ENCODE measurements around the gene TSHZ2.

The TSHZ2 gene

DNA sequence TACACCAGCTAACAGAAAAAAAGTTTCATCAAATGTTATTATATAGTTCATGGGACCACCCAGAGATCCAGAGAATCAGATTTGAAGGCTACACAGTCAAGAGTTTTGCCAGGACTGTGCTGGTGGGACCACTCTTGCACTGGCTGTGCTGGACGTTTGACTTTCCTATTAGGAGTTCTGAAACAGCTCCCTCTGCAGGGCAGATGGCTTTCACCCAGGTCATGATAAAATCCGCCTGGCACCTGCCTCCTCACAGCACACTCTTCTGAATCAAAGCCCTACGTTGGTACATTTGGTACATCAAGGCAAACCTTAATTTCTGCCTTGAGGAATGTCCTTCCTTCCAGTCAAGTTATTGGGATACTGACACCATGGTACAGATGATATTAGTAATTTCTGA is 319.4 kb downstream of the TSHZ2 start:
- no peak for FAIRE-seq

- FAIRE-seq, result no peak
Observed at GRCh38 chr20:53292347-53292746, 320.2 kb downstream of the TSHZ2 start.

- no peak for FAIRE-seq
Observed at GRCh38 chr20:53294804-53295203, 322.6 kb downstream of the TSHZ2 start.

GRCh38 chr20:53296025-53296424 is 323.9 kb downstream of the TSHZ2 start:
- FAIRE-seq, result no peak

DNA sequence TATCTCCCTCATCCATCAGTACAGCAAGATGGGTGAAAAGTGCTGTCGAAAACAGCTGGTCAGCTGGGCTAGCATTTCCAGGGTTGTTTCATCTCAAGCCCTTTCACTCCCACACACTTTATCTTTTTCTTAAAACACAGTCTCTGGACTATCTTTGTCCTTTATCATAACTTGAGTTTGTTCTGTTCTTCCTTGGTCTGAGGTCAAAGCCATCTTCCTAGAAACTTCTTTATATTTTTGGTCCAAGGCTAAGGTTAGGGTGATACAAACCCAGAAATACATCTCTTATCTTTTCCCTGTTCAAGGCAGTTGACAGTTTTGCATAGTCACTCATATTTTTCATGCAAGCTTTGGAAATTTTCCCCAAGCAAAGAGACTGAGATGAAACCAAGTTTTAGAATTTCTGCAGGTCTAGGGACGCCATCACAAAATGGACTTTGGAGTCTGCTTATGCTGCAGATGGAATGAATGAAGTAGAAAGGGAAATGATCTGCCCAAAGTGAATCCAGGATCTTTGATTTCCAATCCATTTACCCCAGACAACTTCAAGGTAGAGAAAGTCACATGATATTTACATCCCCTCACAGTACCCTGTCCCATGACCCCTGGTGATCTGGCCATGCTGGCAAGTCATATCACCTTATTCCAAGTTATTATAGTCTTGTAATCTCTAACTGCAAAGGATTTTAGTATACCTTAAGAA is 324.4 kb downstream of the TSHZ2 start:
- FAIRE-seq, result no peak

DNA sequence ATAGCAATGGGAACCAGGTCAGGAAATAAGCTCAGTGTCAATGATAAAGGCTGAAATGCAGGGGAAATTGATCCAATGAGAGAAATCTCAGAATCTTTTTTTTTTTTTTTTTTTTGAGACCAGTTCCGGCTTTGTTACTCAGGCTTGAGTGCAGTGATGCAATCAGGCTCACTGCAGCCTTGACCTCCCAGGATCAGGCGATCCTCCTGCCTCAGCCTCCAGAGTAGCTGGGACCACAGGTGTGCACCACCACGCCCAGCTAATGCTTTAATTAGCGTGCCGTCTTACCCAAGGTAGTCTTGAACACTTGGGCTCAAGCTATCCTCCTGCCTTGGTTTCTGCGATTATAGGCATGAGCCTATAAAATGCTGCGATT is 325.0 kb downstream of the TSHZ2 start:
- no peak for FAIRE-seq

DNA sequence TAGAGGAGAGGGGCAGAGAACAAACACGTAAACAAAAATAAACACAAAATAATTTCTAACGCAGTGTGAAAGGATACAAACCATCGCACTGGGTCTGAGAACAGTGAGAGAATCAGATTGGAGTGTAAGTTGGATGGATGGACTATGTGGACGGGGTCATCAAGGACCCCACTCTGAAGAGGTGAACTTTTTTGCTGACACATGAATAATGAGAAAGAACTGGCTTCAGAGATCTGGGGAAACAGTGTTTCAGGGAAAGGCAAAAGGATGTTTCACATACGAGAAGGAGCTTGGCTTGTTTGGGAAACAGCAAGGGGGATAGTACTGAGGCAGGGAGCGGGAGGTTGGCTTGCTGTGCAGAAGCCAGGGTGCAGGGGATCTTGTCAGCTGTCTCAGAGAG is 326.1 kb downstream of the TSHZ2 start:
- no peak for FAIRE-seq

DNA sequence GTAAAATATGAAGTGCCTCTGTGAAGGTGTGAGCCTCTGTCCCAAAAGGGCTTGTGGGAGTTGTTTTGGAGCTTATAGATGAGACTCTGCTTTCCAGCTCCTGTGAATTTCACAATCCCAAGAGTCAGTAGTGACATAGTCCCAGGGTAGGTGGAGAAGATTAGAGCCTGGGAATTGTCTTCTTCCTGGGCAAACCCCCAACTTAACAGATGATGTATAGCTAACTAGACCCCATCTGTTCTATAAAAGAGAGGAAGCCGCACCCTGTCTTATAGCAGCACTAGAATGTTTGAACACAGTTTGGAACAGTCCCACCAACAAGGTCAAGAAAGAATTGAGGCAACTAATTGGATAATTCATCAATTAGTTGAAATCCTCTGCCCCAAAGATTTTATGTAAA is 326.8 kb downstream of the TSHZ2 start:
- FAIRE-seq, result no peak

- no peak for FAIRE-seq
Observed at GRCh38 chr20:53299831-53300230, 327.7 kb downstream of the TSHZ2 start.

GRCh38 chr20:53301869-53302268 is 329.7 kb downstream of the TSHZ2 start:
- no peak for FAIRE-seq

DNA sequence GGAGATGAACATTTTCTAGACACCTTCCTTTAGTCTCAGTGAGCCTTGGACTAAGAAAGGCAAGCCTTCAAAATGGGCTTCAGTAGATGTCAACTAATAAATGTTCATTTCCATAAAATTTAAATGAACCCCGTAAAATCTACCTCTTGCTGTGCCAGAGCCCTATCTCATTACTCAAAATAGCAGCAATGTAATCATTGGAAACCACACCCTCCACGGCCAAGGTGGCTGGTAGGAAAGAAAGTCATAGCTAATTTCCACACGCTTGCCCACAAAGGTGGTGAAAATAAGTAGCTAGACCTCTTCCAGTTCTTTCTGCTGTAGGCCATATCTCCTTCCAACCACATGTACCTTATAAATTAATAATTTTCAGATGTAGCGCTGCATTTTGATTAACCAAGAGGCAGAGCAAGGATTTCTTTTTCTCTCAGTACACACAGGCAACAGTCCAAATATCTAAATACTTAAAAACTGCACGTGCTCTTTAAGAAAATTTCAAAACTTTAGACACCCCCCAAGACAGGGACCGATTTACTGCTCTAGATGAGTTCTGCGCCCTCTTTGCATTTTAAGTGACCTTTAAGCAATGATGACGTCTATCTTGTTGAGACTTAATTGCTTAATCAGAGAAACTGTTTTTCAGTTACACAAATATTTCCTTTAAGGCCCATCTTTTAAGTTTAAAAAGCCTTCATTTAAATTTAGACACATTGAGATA is 330.7 kb downstream of the TSHZ2 start:
- FAIRE-seq, result no peak

- FAIRE-seq, result no peak
Observed at GRCh38 chr20:53303413-53303760, 331.2 kb downstream of the TSHZ2 start.

DNA sequence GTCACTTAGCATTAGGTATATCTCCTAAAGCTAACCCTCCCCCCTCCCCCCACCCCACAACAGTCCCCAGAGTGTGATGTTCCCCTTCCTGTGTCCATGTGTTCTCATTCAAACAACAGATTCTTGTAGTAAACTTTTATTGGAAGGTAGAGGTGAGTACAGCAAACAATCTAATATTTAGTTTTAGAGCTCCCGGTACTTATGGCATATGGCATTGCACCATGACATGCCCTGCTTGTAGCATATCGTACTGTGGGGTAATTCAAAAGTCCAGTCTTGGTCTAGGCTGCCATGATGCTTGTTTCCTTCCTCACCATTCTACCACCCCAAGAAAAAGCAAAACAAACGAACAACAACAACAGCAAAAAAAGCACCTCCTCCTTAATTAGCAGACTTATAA is 332.0 kb downstream of the TSHZ2 start:
- no peak for FAIRE-seq

DNA sequence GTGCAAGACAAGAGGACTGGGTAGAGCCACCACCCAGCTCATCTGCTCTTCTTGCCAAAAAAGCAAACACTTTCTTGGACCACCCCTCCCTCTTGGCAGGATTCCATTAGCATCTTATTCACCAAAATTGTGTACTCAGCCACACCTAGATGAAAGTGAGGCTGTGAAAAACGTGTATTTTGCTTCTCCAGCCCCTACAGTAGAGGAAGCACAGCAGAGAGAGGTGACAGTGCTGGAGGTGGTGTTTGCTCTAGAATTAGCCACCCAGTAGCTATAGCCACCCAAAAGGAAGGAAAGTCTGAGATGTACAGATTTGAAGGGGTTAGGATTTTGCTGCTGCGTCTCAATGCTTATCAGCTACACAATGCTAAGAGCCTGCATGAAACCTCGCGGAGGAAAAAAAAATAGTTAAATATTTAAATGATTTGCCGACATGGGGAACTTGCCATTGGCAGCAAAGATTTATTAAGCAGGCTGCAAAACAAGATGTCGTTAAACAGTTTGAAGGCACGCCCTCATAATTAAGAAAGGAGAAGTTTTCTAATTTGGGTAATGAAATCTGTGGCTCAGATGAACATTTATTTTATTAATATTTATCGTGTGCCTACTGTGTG is 334.1 kb downstream of the TSHZ2 start:
- FAIRE-seq, result no peak

GRCh38 chr20:53307964-53308597 is 335.9 kb downstream of the TSHZ2 start:
- FAIRE-seq, result no peak

GRCh38 chr20:53309515-53309914 is 337.4 kb downstream of the TSHZ2 start:
- no peak for FAIRE-seq

- no peak for FAIRE-seq
Observed at GRCh38 chr20:53312957-53313356, 340.8 kb downstream of the TSHZ2 start.

GRCh38 chr20:53316206-53316937 is 344.2 kb downstream of the TSHZ2 start:
- no peak for FAIRE-seq

GRCh38 chr20:53319200-53319599 is 347.0 kb downstream of the TSHZ2 start:
- no peak for FAIRE-seq

DNA sequence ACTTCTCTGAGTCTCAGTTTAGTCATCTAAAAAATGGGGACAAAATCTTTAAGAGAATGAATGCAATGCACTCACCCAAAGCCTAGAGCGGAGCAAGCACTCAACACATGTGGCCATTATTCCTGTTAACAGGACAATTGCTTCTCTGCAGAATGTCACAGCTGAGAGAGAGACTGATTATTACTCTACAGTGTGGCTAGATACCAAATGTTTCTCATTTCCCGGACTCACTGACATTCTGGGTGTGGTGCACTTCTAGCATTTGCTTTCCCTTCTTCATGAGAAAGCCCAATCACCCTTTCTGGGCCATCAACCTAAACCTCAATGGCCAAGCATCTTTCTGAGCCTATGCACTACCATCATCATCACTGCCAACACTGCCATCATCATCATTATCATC is 347.6 kb downstream of the TSHZ2 start:
- no peak for FAIRE-seq

GRCh38 chr20:53320701-53321100 is 348.5 kb downstream of the TSHZ2 start:
- no peak for FAIRE-seq

DNA sequence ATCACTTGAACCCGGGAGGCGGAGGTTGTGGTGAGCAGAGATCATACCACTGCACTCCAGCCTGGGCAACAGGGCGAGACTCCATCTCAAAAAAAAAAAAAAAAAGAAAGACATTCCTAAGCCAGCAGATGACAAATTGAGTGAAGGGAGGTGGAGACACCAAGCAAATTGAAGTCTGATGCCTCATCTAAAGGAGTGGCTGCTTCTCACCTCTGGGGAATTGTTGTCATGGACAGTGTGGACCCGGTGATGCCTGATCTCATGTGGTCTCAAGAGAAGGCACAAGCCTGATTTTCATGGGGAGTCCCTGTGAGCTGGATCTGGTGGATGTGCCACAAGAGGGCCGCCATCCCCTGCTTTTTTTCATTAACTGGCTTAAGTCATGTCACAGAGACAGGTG is 349.4 kb downstream of the TSHZ2 start:
- FAIRE-seq, result no peak

DNA sequence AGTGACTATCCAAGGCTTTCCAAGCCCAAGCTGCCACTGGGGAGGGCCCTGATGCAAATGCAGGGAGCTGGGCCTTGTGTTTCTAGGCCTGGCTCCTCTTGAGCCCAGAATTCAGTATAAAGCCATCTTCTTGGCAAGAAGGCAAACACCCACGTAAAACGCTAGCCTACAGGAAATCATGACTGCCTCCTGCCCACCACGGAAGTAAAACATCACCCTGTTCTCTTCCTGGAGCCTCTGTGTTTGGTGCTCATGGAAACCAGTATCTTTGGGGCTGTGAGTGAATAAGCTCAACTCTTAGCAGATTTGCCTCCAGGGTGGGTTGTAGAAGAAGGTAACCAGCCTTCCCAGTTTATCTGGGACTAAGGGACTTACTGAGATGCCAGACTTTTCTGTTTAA is 350.5 kb downstream of the TSHZ2 start:
- no peak for FAIRE-seq

Data from islet of Langerhans (tissue), 1 donor.